Mesothelial cell of epicardium (in vitro differentiated cells): ENCODE results near the gene DISP1. TPM values are rescaled to one million over a fixed set of nuclear protein-coding genes. Genes with fewer than 3 reads are reported as not detected.

Experiments
- DNase-seq, 2 experiments: peaks; one replicate each; pipeline ENCODE4 v3.0.0; 2021; ENCODE audit warnings: low spot score in 2 of 2; ENCODE audit not compliant: unreplicated experiment in 2 of 2
- H3K27ac Mint-ChIP-seq: 2 replicates; pipeline ENCODE4 v1.8.0; 2021; ENCODE audit warnings: mixed read lengths
- H3K27me3 Mint-ChIP-seq: 2 replicates; pipeline ENCODE4 v1.8.0; 2021; ENCODE audit warnings: low read depth, mixed read lengths
- H3K36me3 Mint-ChIP-seq: 2 replicates; pipeline ENCODE4 v1.8.0; 2021; ENCODE audit warnings: mixed read lengths
- H3K4me1 Mint-ChIP-seq: 2 replicates; pipeline ENCODE4 v1.8.0; 2021; ENCODE audit warnings: mixed read lengths
- H3K4me3 Mint-ChIP-seq: 2 replicates; pipeline ENCODE4 v1.8.0; 2021; ENCODE audit warnings: mild to moderate bottlenecking, moderate library complexity, mixed read lengths
- H3K9me3 Mint-ChIP-seq: 2 replicates; pipeline ENCODE4 v1.8.0; 2021; ENCODE audit warnings: mixed read lengths
- CTCF ChIP-seq: fragments of 200-600 bp; sonication (generic); IDR thresholded peaks from one replicate; pipeline ENCODE4 v1.5.0; 2021; ENCODE audit warnings: antibody characterized with exemption; ENCODE audit not compliant: unreplicated experiment
- total RNA-seq: library from RNA; stranded (reverse); gene quantifications from 3 replicates; pipeline ENCODE4 v1.2.1, GENCODE V29; 2021

DISP1 gene
- total RNA-seq: 84.5 to 91.7 TPM (median 89.8 TPM) in 3 replicates

DNA sequence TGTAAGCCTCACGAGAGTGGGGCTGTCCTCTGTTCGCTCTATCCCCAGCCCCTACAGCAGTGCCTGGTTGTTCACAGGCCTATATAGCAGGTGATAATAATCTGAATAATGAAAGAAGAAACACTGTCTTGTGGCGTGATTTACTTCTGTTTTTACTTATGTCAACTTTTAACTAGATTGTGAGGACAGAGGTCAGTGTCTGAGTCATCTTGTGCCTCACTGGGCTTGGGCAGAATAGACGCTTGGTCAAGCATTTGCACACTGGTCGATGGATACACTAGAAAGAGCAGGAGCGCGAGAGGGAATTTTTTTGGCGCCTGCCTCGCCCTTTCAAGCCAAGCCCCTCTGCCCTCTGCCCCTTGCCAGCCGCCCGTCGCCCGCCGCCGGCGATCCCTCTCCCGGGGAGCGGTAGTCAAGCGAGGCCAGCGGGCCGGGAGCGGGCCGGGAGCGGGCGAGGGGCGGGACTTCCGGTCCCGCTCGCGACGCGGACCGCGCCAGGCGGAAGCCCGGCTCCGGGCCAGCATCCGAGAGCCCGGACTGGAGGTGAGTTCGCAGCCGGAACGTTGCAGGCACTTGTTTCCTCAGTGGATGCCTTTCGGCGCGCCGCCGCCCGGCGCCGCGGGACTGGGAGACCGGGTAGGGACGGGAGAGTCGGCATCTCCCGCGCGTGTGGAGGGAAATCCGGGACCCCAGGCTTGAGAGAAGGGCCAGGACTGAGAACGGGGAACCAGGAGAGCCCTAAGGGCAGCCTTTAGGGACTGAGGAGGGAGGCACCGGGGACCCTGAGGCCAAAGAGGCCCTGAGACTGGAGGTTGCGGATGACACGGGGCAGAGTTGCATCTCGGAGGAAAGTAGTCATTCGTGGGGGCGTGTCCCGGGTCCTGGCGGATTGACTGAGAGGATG, at the start of gene DISP1:
Gene DISP1 (plus strand): TSS at position 504 of the 904 bp plus-strand sequence. CDS start 127,785 bp downstream, outside the sequence.
- DNase-seq: peak; percentile 52 to 79
- H3K27me3 Mint-ChIP-seq: no peaks in the 10 kb centered on the region
- H3K36me3 Mint-ChIP-seq: no peaks in the 10 kb centered on the region
- peak within 1 kb of the TSS; percentile 96 for H3K27ac Mint-ChIP-seq
- TF ChIP-seq CTCF: no peak
- H3K4me3 Mint-ChIP-seq: peak within 1 kb of the TSS; percentile 92
- H3K9me3 Mint-ChIP-seq: no peaks in the 10 kb centered on the region
- H3K4me1 Mint-ChIP-seq: peaks cover 41% of the 10 kb centered on the region

- no peak for TF ChIP-seq CTCF
- no peak for DNase-seq
- Mint-ChIP-seq H3K4me1 (no peaks in the 10 kb centered on the region), H3K9me3 (peaks cover 40% of the 10 kb centered on the region), H3K27ac (no peak overlapping the region), H3K27me3 (no peaks in the 10 kb centered on the region), H3K36me3 (no peaks in the 10 kb centered on the region), H3K4me3 (no peak overlapping the region)
These were observed 47.7 kb upstream of the DISP1 start for GRCh38 chr1:222767152-222767571.

DNA sequence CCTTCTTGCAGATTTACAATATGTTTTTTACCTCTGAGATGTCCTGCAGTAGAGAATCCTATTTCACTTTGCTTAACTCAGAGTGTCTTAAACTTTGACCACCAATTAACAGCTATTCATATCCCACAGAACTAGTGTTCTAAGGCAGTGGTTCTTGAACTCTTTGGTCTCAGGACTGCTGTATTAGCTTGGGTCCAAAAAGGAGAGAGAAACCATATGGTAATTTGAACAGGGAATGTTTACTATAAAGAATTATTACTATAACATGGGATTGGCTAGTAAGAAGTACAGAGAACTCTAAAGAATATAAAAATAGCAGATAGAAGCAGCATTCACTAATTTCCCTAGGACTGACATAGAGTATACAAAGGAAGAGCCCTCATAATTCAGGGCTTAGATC, 46.2 kb upstream of the DISP1 start:
- Mint-ChIP-seq H3K4me3 (no peak overlapping the region), H3K9me3 (peaks cover 39% of the 10 kb centered on the region), H3K36me3 (no peaks in the 10 kb centered on the region), H3K27ac (no peak overlapping the region), H3K27me3 (no peaks in the 10 kb centered on the region), H3K4me1 (no peaks in the 10 kb centered on the region)
- no peak for DNase-seq
- no peak for TF ChIP-seq CTCF

- no peak for TF ChIP-seq CTCF
- Mint-ChIP-seq H3K4me3 (no peak overlapping the region), H3K27ac (no peak overlapping the region), H3K36me3 (no peaks in the 10 kb centered on the region), H3K9me3 (peaks cover 34% of the 10 kb centered on the region), H3K27me3 (no peaks in the 10 kb centered on the region), H3K4me1 (no peaks in the 10 kb centered on the region)
- no peak for DNase-seq
These were observed 45.7 kb upstream of the DISP1 start for GRCh38 chr1:222769181-222769580.

GRCh38 chr1:222769971-222770620, 44.7 kb upstream of the DISP1 start:
- no peaks in the 10 kb centered on the region for H3K27me3 Mint-ChIP-seq
- H3K27ac Mint-ChIP-seq: no peak overlapping the region
- DNase-seq: no peak
- H3K4me1 Mint-ChIP-seq: no peaks in the 10 kb centered on the region
- H3K36me3 Mint-ChIP-seq: no peaks in the 10 kb centered on the region
- TF ChIP-seq CTCF: no peak
- no peak overlapping the region for H3K4me3 Mint-ChIP-seq
- H3K9me3 Mint-ChIP-seq: peaks cover 28% of the 10 kb centered on the region
